Cardiac septum (tissue), 1 donor: ENCODE data around the gene PHF20. TPM values are rescaled to one million over a fixed set of nuclear protein-coding genes. Genes with fewer than 3 reads are reported as not detected.
"Not testable (repeated sequence)": the region's sequence is repeated elsewhere in the genome, so short reads cannot be mapped to it uniquely, and the experiment has no call there.

ENCODE experiments used
- DNase-seq: peaks from one replicate; pipeline ENCODE4 v3.0.0-alpha.2; 2020; ENCODE audit warnings: low spot score
- intact Hi-C: fragments of 100-400 bp; cut with DNase I; formaldehyde crosslinking; loops from one replicate; pipeline ENCODE4 v1.14.0; 2022
- total RNA-seq: library from RNA; stranded (reverse); fragmentation: NEBNext Ultra II Directional; extraction: Animal tissue kit (Norgen Biotek cat#: 25700); gene quantifications from one replicate; pipeline ENCODE4 v1.2.1, GENCODE V29; 2021
- donor health status: DM: no; HTN: no; CAD: no.

PHF20 gene
- total RNA-seq, 1 donor from 2014 or later = 28.9 TPM

- intact Hi-C loops = loop anchor here (5.0 kb wide), 1 partner anchor 58 kb away; no protein-coding TSS in a partner anchor
- no peak for DNase-seq
Measured at GRCh38 chr20:35828916-35829315, 57.1 kb downstream of the PHF20 start.

- no peak for DNase-seq
- intact Hi-C loops = no loop called here
Measured at GRCh38 chr20:35830264-35830663, 58.4 kb downstream of the PHF20 start.

- DNase-seq = no peak
- intact Hi-C loops = no loop called here
Measured at GRCh38 chr20:35831029-35831428, 59.2 kb downstream of the PHF20 start.

- intact Hi-C loops = no loop called here
- DNase-seq = no peak
Measured at GRCh38 chr20:35831971-35832370, 60.2 kb downstream of the PHF20 start.

GRCh38 chr20:35833241-35833640, 61.4 kb downstream of the PHF20 start:
- no peak for DNase-seq
- intact Hi-C loops = no loop called here

GRCh38 chr20:35837577-35838195, 65.9 kb downstream of the PHF20 start:
- intact Hi-C loops = no loop called here

GRCh38 chr20:35838205-35838604, 66.4 kb downstream of the PHF20 start:
- intact Hi-C loops = no loop called here
- no peak for DNase-seq

More at GRCh38 chr20:35837577-35838195, 65.9 kb downstream of the PHF20 start:
- no peak for DNase-seq

GRCh38 chr20:35839904-35840303, 68.1 kb downstream of the PHF20 start:
- intact Hi-C loops = no loop called here

GRCh38 chr20:35840421-35840820, 68.6 kb downstream of the PHF20 start:
- no peak for DNase-seq
- intact Hi-C loops = no loop called here

More at GRCh38 chr20:35839904-35840303, 68.1 kb downstream of the PHF20 start:
- no peak for DNase-seq

GRCh38 chr20:35842361-35842760, 70.5 kb downstream of the PHF20 start:
- intact Hi-C loops = no loop called here
- no peak for DNase-seq

- intact Hi-C loops, DNase-seq: not testable (repeated sequence)
Measured at GRCh38 chr20:35843894-35844293, 72.1 kb downstream of the PHF20 start.

GRCh38 chr20:35845561-35845960, 73.7 kb downstream of the PHF20 start:
- intact Hi-C loops = no loop called here
- no peak for DNase-seq

GRCh38 chr20:35849706-35850105, 77.9 kb downstream of the PHF20 start:
- DNase-seq = no peak
- intact Hi-C loops = no loop called here

- DNase-seq, intact Hi-C loops: not testable (repeated sequence)
Measured at GRCh38 chr20:35851659-35852058, 79.8 kb downstream of the PHF20 start.

- intact Hi-C loops = no loop called here
- no peak for DNase-seq
Measured at GRCh38 chr20:35854713-35855348, 83.0 kb downstream of the PHF20 start.

- intact Hi-C loops, DNase-seq: not testable (repeated sequence)
Measured at GRCh38 chr20:35855641-35856040, 83.8 kb downstream of the PHF20 start.

GRCh38 chr20:35856866-35857265, 85.1 kb downstream of the PHF20 start:
- no peak for DNase-seq
- intact Hi-C loops = no loop called here

GRCh38 chr20:35866418-35867202, 94.8 kb downstream of the PHF20 start:
- intact Hi-C loops = no loop called here
- DNase-seq = no peak

- intact Hi-C loops = no loop called here
- DNase-seq = no peak
Measured at GRCh38 chr20:35870541-35871258, 98.9 kb downstream of the PHF20 start.

- intact Hi-C loops = no loop called here
- DNase-seq = no peak
Measured at GRCh38 chr20:35871259-35871771, 99.5 kb downstream of the PHF20 start.
